Heart left ventricle (tissue), 16 donors: ENCODE data around the gene AP2S1. TPM values are rescaled to one million over a fixed set of nuclear protein-coding genes. Genes with fewer than 3 reads are reported as not detected.

Experiments used
- ATAC-seq, 4 donors: fragments of 200-7000 bp; cut with Tn5 transposase; one replicate each; pipeline ENCODE4 v1.9.1; 2020 to 2022; ENCODE audit warnings: moderate library complexity in 4 of 4, mild to moderate bottlenecking in 3 of 4, moderate number of reproducible peaks in 1 of 4
- DNase-seq, 5 donors: peaks; one replicate each; pipeline ENCODE4 v3.0.0-alpha.2; 2020
- H3K27ac ChIP-seq, 12 donors: fragments of 200-600 bp; sonication (generic) in 4 of 12; one replicate each; pipeline versions ENCODE4 v1.5.0 to v1.8.0; 2016 to 2022; ENCODE audit warnings: mild to moderate bottlenecking in 2 of 12
- H3K27me3 ChIP-seq, 9 donors: fragments of 200-600 bp; sonication (generic) in 2 of 9; one replicate each; pipeline versions ENCODE4 v1.5.1 to v1.8.0; 2016 to 2022; ENCODE audit warnings: mild to moderate bottlenecking in 3 of 9
- H3K36me3 ChIP-seq, 9 donors: fragments of 200-600 bp; sonication (generic) in 2 of 9; one replicate each; pipeline versions ENCODE4 v1.5.0 to v1.8.0; 2018 to 2022; ENCODE audit warnings: mild to moderate bottlenecking in 2 of 9
- H3K4me1 ChIP-seq, 12 donors: fragments of 200-600 bp; sonication (generic) in 4 of 12; one replicate each; pipeline versions ENCODE4 v1.5.0 to v1.8.0; 2016 to 2022; ENCODE audit warnings: mild to moderate bottlenecking in 3 of 12
- H3K4me3 ChIP-seq, 12 donors: fragments of 200-600 bp; sonication (generic) in 4 of 12; one replicate each; pipeline versions ENCODE4 v1.5.0 to v1.8.0; 2017 to 2022; ENCODE audit warnings: mild to moderate bottlenecking in 9 of 12, moderate library complexity in 4 of 12
- H3K9me3 ChIP-seq, 12 donors: fragments of 200-600 bp; sonication (generic) in 4 of 12; one replicate each; pipeline versions ENCODE4 v1.5.0 to v1.8.0; 2016 to 2022; ENCODE audit warnings: mild to moderate bottlenecking in 1 of 12
- CTCF ChIP-seq, 12 donors: fragments of 200-600 bp; sonication (generic) in 4 of 12; IDR thresholded peaks; one replicate each; pipeline versions ENCODE4 v1.5.0 to v1.8.0; 2018 to 2022; ENCODE audit warnings: antibody characterized with exemption in 12 of 12, mild to moderate bottlenecking in 5 of 12
- POLR2A ChIP-seq, 2 donors: fragments of 450-650 bp; IDR thresholded peaks; one replicate each; pipeline ENCODE4 v1.6.1; 2017; ENCODE audit warnings: antibody characterized with exemption in 2 of 2, mild to moderate bottlenecking in 2 of 2, moderate library complexity in 2 of 2
- WGBS, 4 donors: extraction: QIAGEN DNeasy Blood & Tissue Kit in 2 of 4; methylation state at CpG; one replicate each; pipeline versions ENCODE4 v1.1.5 to v1.1.7; 2013 to 2018; 5-methylcytosine and 5-hydroxymethylcytosine counted together
- intact Hi-C, 10 donors: fragments of 100-400 bp; cut with DNase I; formaldehyde crosslinking; loops; one replicate each; pipeline versions ENCODE4 v1.11.1 to v1.14.2; 2022
- polyA plus RNA-seq, 2 donors: library from polyadenylated mRNA; stranded (reverse); fragments of 200-250 nt; gene quantifications; one replicate each; pipeline ENCODE4 v1.2.3, GENCODE V29; 2013
- total RNA-seq, 9 donors: library from RNA; depleted of rRNA in 2 of 9; stranded (reverse); fragments of >200 nt in 2 of 9; fragmentation: NEBNext Ultra II Directional in 3 of 9; extraction: Animal tissue kit (Norgen Biotek cat#: 25700) in 3 of 9; gene quantifications; one replicate each; pipeline versions ENCODE4 v1.1.0 to v1.2.4, GENCODE V29; 2016 to 2023
- donor health status: ischemic (EF 13 %, LVEDD 7.1; RV severe dilation, severe dysfunction).
- donor health status: healthy with polysubstance abuse.
- donor health status: DM: no; HTN: yes; CAD: no.
- donor health status: DM: no; HTN: no; CAD: no.
- donor health status: ischemic (EF 25% LVEDD 6.9; RV normal size, moderate dysfunction).
- donor health status: ischemic (EF 25% LVEDD 5.7; RV mildly dilated, moderate dysfunction).
- donor health status: healthy.
- donor health status: DM: yes; HTN: yes; CAD: no.
- donor health status: ischemic (EF 35%, LVEDD 5.7; RV mildly dilated, moderate dysfunction).
- donor health status: nonischemic (EF 11% LVEDD 7.7; RV severe dilation, severe dysfunction).
- donor health status: DM: yes; HTN: yes; CAD: no.
- donor health status: PGD.
- donor health status: ischemic (EF 29% LVEDD 5.4; RV normal size, mild dysfunction).
- donor health status: nonischemic (EF 23%, LVEDD 6.1; RV moderate dilation, normal function).

AP2S1 gene
- total and polyA plus RNA-seq, 11 donors: 75.3 to 166 (median 84.9) TPM

GRCh38 chr19:46839752-46840497, 10.7 kb downstream of the AP2S1 start:
- peak overlapping the region in 4 of 12 donors; percentile 38 to 66 (median 62) for H3K27ac ChIP-seq
- 75 to 83% (median 79%) methylated on average over 12 of the region's 12 CpGs for WGBS, 4 donors
- H3K9me3 ChIP-seq: no peaks in the 10 kb centered on the region
- no peak overlapping the region for H3K4me3 ChIP-seq
- ATAC-seq (no peak), DNase-seq (no peak)
- H3K36me3 ChIP-seq: peaks cover 2 to 75% (median 52%) of the 10 kb centered on the region in 9 donors
- TF ChIP-seq CTCF (IDR thresholded peaks at IDR 0.05) (no peak), POLR2A (IDR thresholded peaks at IDR 0.05) (no peak)
- no peaks in the 10 kb centered on the region for H3K27me3 ChIP-seq
- intact Hi-C loops: loop anchor here (1.0 to 10.0 kb wide), 6 partner anchors 55 to 235 kb away; partner anchors contain the start of genes CALM3 (in 1 of the 10) and SLC1A5 (in 1 of the 10)
- H3K4me1 ChIP-seq: peaks cover 0 to 27% (median 13%) of the 10 kb centered on the region in 12 donors

GRCh38 chr19:46838160-46838559, 12.5 kb downstream of the AP2S1 start:
- intact Hi-C loops: loop anchor here in 3 of 10 donors (2.0 to 10.0 kb wide), 3 partner anchors 53 to 81 kb away; partner anchors contain the start of gene SLC1A5 (in 1 of the 3)
- Histone ChIP-seq H3K36me3 (peaks cover 2 to 57% (median 34%) of the 10 kb centered on the region in 9 donors), H3K27me3 (no peaks in the 10 kb centered on the region), H3K4me3 (no peak overlapping the region), H3K4me1 (peaks cover 0 to 27% (median 13%) of the 10 kb centered on the region in 12 donors), H3K27ac (no peak overlapping the region), H3K9me3 (no peaks in the 10 kb centered on the region)
- ATAC-seq (no peak), DNase-seq (no peak)
- 78 to 91% (median 84%) methylated on average over 13 to 20 of the region's 20 CpGs for WGBS, 4 donors
- TF ChIP-seq POLR2A (IDR thresholded peaks at IDR 0.05): no peak
- no peak for TF ChIP-seq CTCF (IDR thresholded peaks at IDR 0.05)

DNA sequence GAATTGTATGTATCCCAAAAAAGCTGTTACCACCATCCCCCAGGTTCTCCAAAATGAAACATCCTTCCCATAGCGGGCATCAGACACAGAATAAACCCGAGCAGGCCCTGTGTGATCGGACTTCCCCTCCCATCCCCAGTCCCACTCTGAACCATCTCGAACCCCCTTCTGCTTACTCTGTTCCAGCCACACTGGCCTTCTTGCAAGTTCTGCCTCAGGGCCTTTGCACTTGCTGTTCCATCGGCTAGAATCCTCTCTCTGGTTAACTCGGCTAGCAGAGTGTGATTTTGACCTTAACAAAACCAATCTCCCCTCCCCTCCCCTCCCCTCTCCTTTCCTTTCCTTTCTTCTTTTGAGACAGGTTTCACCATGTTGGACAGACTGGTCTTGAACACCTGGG, 15.7 kb downstream of the AP2S1 start:
- ATAC-seq (no peak), DNase-seq (no peak)
- Histone ChIP-seq H3K27ac (no peak overlapping the region), H3K27me3 (no peaks in the 10 kb centered on the region), H3K36me3 (peaks cover 2 to 30% (median 27%) of the 10 kb centered on the region in 9 donors), H3K4me1 (peaks cover 0 to 7% (median 0%) of the 10 kb centered on the region in 12 donors), H3K4me3 (no peak overlapping the region), H3K9me3 (peaks cover 0 to 4% (median 0%) of the 10 kb centered on the region in 12 donors)
- WGBS, 4 donors: 95 to 97% (median 97%) methylated on average over 6 of the region's 6 CpGs
- no peak for TF ChIP-seq POLR2A (IDR thresholded peaks at IDR 0.05)
- no peak for TF ChIP-seq CTCF (IDR thresholded peaks at IDR 0.05)
- intact Hi-C loops: loop anchor here in 3 of 10 donors (5.0 to 10.0 kb wide), 3 partner anchors 50 to 78 kb away; partner anchors contain the start of gene SLC1A5 (in 1 of the 3)

DNA sequence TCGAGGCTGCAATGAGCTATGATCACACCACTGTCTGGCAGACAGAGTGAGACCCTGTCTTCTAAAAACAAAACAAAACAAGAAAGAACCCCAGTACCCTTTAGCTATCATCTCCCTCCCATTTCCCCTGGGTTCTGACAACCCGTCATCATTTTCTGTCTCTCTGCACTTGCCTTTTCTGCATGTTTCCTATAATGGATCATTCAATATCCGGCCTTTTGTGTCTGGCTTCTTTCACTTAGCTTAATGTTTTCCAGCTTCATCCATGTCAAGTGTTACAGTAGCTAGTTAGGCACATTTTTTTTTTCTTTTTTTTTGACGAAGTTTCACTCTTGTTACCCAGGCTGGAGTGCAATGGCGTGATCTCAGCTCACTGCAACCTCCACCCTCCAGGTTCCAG, 16.5 kb downstream of the AP2S1 start:
- Histone ChIP-seq H3K4me3 (no peak overlapping the region), H3K9me3 (peaks cover 0 to 4% (median 0%) of the 10 kb centered on the region in 12 donors), H3K27ac (no peak overlapping the region), H3K4me1 (peaks cover 0 to 7% (median 0%) of the 10 kb centered on the region in 12 donors), H3K27me3 (no peaks in the 10 kb centered on the region), H3K36me3 (peaks cover 0 to 21% (median 18%) of the 10 kb centered on the region in 9 donors)
- no peak for DNase-seq
- TF ChIP-seq POLR2A (IDR thresholded peaks at IDR 0.05): no peak
- TF ChIP-seq CTCF (IDR thresholded peaks at IDR 0.05): no peak
- intact Hi-C loops: loop anchor here in 2 of 10 donors (5.0 to 10.0 kb wide), 2 partner anchors 49 to 62 kb away; partner anchors contain the start of gene SLC1A5 (in 1 of the 2)
- ATAC-seq: no peak
- WGBS, 4 donors: 82 to 89% (median 84%) methylated on average over 5 of the region's 5 CpGs
